ENCODE data around the gene ERBIN.
"Not testable (repeated sequence)": the region's sequence is repeated elsewhere in the genome, so short reads cannot be mapped to it uniquely, and the experiment has no call there.

Gene ERBIN

GRCh38 chr5:65943771-65944170 lies 17.4 kb downstream of the ERBIN start:
- TF ChIP-seq CTCF (IDR thresholded peaks at IDR 0.05; ENCODE audit: control insufficient read depth, extremely low read depth, insufficient read depth) = no peak
- no peak for DNase-seq (ENCODE audit: low read depth)
- no peak overlapping the region for H3K4me3 ChIP-seq (ENCODE audit: low read depth, low read length)

GRCh38 chr5:65946198-65946745 lies 19.9 kb downstream of the ERBIN start:
- DNase-seq (ENCODE audit: low read depth) = no peak
- no peak overlapping the region for H3K4me3 ChIP-seq (ENCODE audit: low read depth, low read length)
- TF ChIP-seq CTCF (IDR thresholded peaks at IDR 0.05; ENCODE audit: control insufficient read depth, extremely low read depth, insufficient read depth) = no peak

GRCh38 chr5:65948115-65948747 lies 21.9 kb downstream of the ERBIN start:
- no peak for DNase-seq (ENCODE audit: low read depth)
- TF ChIP-seq CTCF (IDR thresholded peaks at IDR 0.05; ENCODE audit: control insufficient read depth, extremely low read depth, insufficient read depth) = no peak
- H3K4me3 ChIP-seq (ENCODE audit: low read depth, low read length) = no peak overlapping the region

GRCh38 chr5:65951330-65951729 lies 25.0 kb downstream of the ERBIN start:
- TF ChIP-seq CTCF (IDR thresholded peaks at IDR 0.05; ENCODE audit: control insufficient read depth, extremely low read depth, insufficient read depth) = no peak
- DNase-seq (ENCODE audit: low read depth) = no peak
- no peak overlapping the region for H3K4me3 ChIP-seq (ENCODE audit: low read depth, low read length)

- no peak for DNase-seq (ENCODE audit: low read depth)
- TF ChIP-seq CTCF (IDR thresholded peaks at IDR 0.05; ENCODE audit: control insufficient read depth, extremely low read depth, insufficient read depth) = no peak
- H3K4me3 ChIP-seq (ENCODE audit: low read depth, low read length) = no peak overlapping the region
Measured at GRCh38 chr5:65952259-65952658, 25.9 kb downstream of the ERBIN start.

GRCh38 chr5:65954200-65954599 lies 27.8 kb downstream of the ERBIN start:
- TF ChIP-seq CTCF (IDR thresholded peaks at IDR 0.05; ENCODE audit: control insufficient read depth, extremely low read depth, insufficient read depth) = no peak
- H3K4me3 ChIP-seq (ENCODE audit: low read depth, low read length) = no peak overlapping the region
- no peak for DNase-seq (ENCODE audit: low read depth)

GRCh38 chr5:65955746-65956145 lies 29.4 kb downstream of the ERBIN start:
- no peak for DNase-seq (ENCODE audit: low read depth)
- TF ChIP-seq CTCF (IDR thresholded peaks at IDR 0.05; ENCODE audit: control insufficient read depth, extremely low read depth, insufficient read depth) = no peak
- H3K4me3 ChIP-seq (ENCODE audit: low read depth, low read length) = no peak overlapping the region

- not testable (repeated sequence) for H3K4me3 ChIP-seq (ENCODE audit: low read depth, low read length); DNase-seq (ENCODE audit: low read depth)
Measured at GRCh38 chr5:65957703-65958102, 31.3 kb downstream of the ERBIN start.
